CD8-positive, alpha-beta memory T cell (primary cell): Measurements from ENCODE around the gene TCF7L2. TPM values are rescaled to one million over a fixed set of nuclear protein-coding genes. Genes with fewer than 3 reads are reported as not detected.

ENCODE experiments used
- CTCF ChIA-PET: fragments of 350-600 bp; sonication (Branson Sonifier 250); formaldehyde crosslinking; loops from one replicate; lab custom pipeline; 2021; ENCODE audit warnings: antibody characterized with exemption; lab: Charles Lee
- POLR2A ChIA-PET: fragments of 350-600 bp; sonication (Branson Sonifier 250); formaldehyde crosslinking; loops from one replicate; lab custom pipeline; 2021; ENCODE audit warnings: antibody characterized with exemption; lab: Charles Lee
- DNase-seq, 5 donors: peaks; one replicate each; pipeline versions ENCODE4 v3.0.0 to v3.0.0-alpha.2; 2020 to 2022; ENCODE audit warnings: mixed read lengths in 1 of 5
- H3K27ac ChIP-seq: one replicate; pipeline ENCODE4 v1.7.0; 2013; ENCODE audit warnings: low read depth, mild to moderate bottlenecking, low read length, moderate library complexity
- H3K27me3 ChIP-seq: 2 replicates; pipeline ENCODE4 v1.7.0; 2013; ENCODE audit warnings: low read length, mild to moderate bottlenecking; ENCODE audit not compliant: insufficient read depth, poor library complexity, severe bottlenecking
- H3K36me3 ChIP-seq: 2 replicates; pipeline ENCODE4 v1.7.0; 2013; ENCODE audit warnings: mild to moderate bottlenecking, low read length, moderate library complexity; ENCODE audit not compliant: insufficient read depth
- H3K4me1 ChIP-seq: 2 replicates; pipeline ENCODE4 v1.7.0; 2013; ENCODE audit warnings: mild to moderate bottlenecking, low read length, moderate library complexity; ENCODE audit not compliant: insufficient read depth
- H3K4me3 ChIP-seq: 2 replicates; pipeline ENCODE4 v1.7.0; 2013; ENCODE audit warnings: mild to moderate bottlenecking, low read length
- H3K9me3 ChIP-seq: 2 replicates; pipeline ENCODE4 v1.7.0; 2013; ENCODE audit warnings: mild to moderate bottlenecking, low read length
- H3K27ac Mint-ChIP-seq, 8 donors: one replicate each; pipeline ENCODE4 v1.8.0; 2020 to 2021; ENCODE audit warnings: mixed read lengths in 8 of 8, mild to moderate bottlenecking in 6 of 8, inconsistent platforms in 3 of 8, moderate library complexity in 3 of 8
- H3K27me3 Mint-ChIP-seq, 2 donors: one replicate each; pipeline ENCODE4 v1.8.0; 2020 to 2021; ENCODE audit warnings: mixed read lengths in 2 of 2, mild to moderate bottlenecking in 1 of 2, moderate library complexity in 1 of 2
- H3K36me3 Mint-ChIP-seq, 3 donors: one replicate each; pipeline ENCODE4 v1.8.0; 2020 to 2021; ENCODE audit warnings: mixed read lengths in 3 of 3, inconsistent platforms in 1 of 3, mild to moderate bottlenecking in 1 of 3
- H3K4me1 Mint-ChIP-seq, 3 donors: one replicate each; pipeline ENCODE4 v1.8.0; 2020 to 2021; ENCODE audit warnings: mixed read lengths in 3 of 3, inconsistent platforms in 1 of 3, mild to moderate bottlenecking in 1 of 3
- H3K4me3 Mint-ChIP-seq, 7 donors: one replicate each; pipeline ENCODE4 v1.8.0; 2020 to 2021; ENCODE audit warnings: mixed read lengths in 7 of 7, mild to moderate bottlenecking in 6 of 7, moderate library complexity in 4 of 7, inconsistent platforms in 2 of 7
- H3K9me3 Mint-ChIP-seq, 5 donors: one replicate each; pipeline ENCODE4 v1.8.0; 2020 to 2022; ENCODE audit warnings: mixed read lengths in 5 of 5, mild to moderate bottlenecking in 3 of 5, moderate library complexity in 2 of 5, inconsistent platforms in 1 of 5
- polyA plus RNA-seq: library from polyadenylated mRNA; unstranded; fragments of 300-500 nt; fragmentation: Illumina TruSeq; gene quantifications from one replicate; pipeline ENCODE4 v1.2.3, GENCODE V29; 2021
- total RNA-seq, 2 experiments: library from RNA; stranded (reverse); gene quantifications; one replicate each; pipeline ENCODE4 v1.2.3, GENCODE V29; 2021

Gene TCF7L2
- total and polyA plus RNA-seq, 3 experiments from 2014 or later: 0.81 to 1.8 (median 0.89) TPM

DNA sequence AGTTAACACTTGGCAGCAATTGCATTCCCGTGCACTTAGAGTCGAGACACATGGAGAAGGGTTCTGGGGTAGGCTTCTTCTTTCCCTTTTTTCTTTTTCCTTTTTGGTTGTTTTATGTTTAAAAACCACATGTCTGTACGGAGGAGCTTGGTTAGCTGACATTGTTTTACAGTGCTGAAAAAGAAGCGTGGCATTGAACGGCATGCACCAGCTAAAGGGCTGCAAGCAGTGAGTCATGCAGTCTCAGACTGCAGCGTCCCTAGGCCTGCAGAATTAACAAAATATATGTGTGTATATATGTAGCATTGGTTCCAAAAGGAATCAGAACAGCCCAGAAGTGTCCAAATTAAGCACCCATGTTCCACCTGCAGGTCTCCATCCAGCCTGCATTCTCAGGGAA, 211.0 kb downstream of the TCF7L2 start:
- no peak for DNase-seq
- ChIA-PET CTCF (no interaction called here), POLR2A (no interaction called here)
- no peak overlapping the region for H3K27ac ChIP-seq
- no peaks in the 10 kb centered on the region for H3K36me3 ChIP-seq
- no peaks in the 10 kb centered on the region for H3K4me1 ChIP-seq
- Mint-ChIP-seq H3K36me3 (peaks cover 11 to 34% (median 12%) of the 10 kb centered on the region in 3 donors), H3K27me3 (no peaks in the 10 kb centered on the region), H3K4me3 (no peak overlapping the region), H3K27ac (no peak overlapping the region), H3K9me3 (no peaks in the 10 kb centered on the region), H3K4me1 (no peaks in the 10 kb centered on the region)
- no peaks in the 10 kb centered on the region for H3K9me3 ChIP-seq
- H3K4me3 ChIP-seq: no peak overlapping the region
- no peaks in the 10 kb centered on the region for H3K27me3 ChIP-seq

DNA sequence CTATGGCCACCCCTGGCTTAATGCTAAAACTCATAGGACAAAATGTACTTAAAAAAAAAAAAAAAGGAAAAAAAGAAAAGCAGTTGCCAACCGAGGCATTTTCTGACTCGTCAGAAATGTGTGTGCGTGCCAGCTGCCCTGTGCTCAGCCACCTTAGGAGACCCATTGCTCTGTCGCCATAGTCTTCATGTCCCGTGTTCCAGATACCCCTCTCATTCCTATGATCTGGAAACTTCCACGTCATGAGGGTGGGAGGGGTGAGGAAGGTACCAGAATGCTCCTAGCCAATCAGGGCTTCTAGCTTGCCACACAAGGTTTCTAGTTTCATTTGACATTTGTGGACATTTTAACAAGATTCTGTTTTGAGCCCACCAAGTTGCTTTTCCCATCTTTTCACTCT, 212.9 kb downstream of the TCF7L2 start:
- Histone ChIP-seq H3K9me3 (no peaks in the 10 kb centered on the region), H3K4me3 (no peak overlapping the region), H3K27me3 (no peaks in the 10 kb centered on the region), H3K4me1 (no peaks in the 10 kb centered on the region), H3K36me3 (no peaks in the 10 kb centered on the region), H3K27ac (no peak overlapping the region)
- Mint-ChIP-seq H3K36me3 (peaks cover 10 to 24% (median 10%) of the 10 kb centered on the region in 3 donors), H3K4me1 (no peaks in the 10 kb centered on the region), H3K4me3 (no peak overlapping the region), H3K9me3 (no peaks in the 10 kb centered on the region), H3K27ac (no peak overlapping the region), H3K27me3 (peaks cover 0 to 2% of the 10 kb centered on the region in 2 donors)
- ChIA-PET POLR2A (no interaction called here), CTCF (no interaction called here)
- DNase-seq: no peak

DNA sequence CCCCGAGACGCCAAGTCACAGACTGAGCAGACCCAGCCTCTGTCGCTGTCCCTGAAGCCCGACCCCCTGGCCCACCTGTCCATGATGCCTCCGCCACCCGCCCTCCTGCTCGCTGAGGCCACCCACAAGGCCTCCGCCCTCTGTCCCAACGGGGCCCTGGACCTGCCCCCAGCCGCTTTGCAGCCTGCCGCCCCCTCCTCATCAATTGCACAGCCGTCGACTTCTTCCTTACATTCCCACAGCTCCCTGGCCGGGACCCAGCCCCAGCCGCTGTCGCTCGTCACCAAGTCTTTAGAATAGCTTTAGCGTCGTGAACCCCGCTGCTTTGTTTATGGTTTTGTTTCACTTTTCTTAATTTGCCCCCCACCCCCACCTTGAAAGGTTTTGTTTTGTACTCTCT, 215.6 kb downstream of the TCF7L2 start:
- Mint-ChIP-seq H3K36me3 (peaks cover 5 to 14% (median 8%) of the 10 kb centered on the region in 3 donors), H3K4me3 (no peak overlapping the region), H3K27me3 (peaks cover 0 to 2% of the 10 kb centered on the region in 2 donors), H3K9me3 (no peaks in the 10 kb centered on the region), H3K4me1 (peaks cover 5 to 10% (median 10%) of the 10 kb centered on the region in 3 donors), H3K27ac (no peak overlapping the region)
- DNase-seq: no peak
- H3K27ac ChIP-seq: no peak overlapping the region
- H3K9me3 ChIP-seq: no peaks in the 10 kb centered on the region
- H3K36me3 ChIP-seq: no peaks in the 10 kb centered on the region
- H3K27me3 ChIP-seq: no peaks in the 10 kb centered on the region
- H3K4me3 ChIP-seq: no peak overlapping the region
- no peaks in the 10 kb centered on the region for H3K4me1 ChIP-seq
- ChIA-PET POLR2A (no interaction called here), CTCF (no interaction called here)

DNA sequence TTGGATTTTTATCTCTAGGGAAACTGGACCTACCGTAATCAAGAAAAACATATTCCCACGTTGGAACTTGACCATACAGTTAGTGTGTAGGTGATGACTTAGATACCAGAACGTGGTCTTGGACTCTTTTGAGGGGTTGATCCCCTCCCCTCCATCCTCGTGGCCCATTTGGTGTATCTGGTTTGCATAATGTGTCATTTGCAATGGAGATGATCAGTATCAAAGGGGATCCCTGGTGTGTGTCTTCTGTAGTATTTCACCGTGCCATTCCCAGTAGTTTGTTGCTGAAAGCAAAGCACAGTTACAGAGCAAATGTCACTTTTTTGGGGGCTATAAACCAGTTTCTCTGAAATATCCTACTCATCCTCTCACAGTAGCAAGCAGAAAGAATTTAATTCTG, 217.7 kb downstream of the TCF7L2 start:
- Mint-ChIP-seq H3K36me3 (peaks cover 0 to 7% (median 3%) of the 10 kb centered on the region in 3 donors), H3K27me3 (peaks cover 0 to 2% of the 10 kb centered on the region in 2 donors)

DNA sequence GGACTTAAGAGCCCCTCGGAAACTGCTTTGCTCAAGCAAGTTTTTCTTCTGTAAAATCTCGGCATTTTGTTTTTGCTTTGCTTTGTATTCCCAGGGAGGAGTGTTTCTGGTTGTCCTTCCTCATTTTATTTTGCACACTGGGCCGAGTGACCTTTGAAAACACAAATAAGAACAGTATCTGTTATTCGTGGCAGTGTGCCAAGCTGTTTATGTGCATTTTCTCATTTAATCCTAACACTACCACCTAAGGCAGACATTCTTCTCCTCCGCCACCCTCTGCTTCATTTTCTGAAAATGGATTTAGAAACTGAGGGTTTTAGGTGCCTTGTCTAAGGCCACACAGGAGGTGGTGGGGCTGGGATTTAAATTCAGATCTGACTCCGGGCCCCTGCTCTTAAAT, 218.5 kb downstream of the TCF7L2 start:
- ChIA-PET POLR2A (no interaction called here), CTCF (no interaction called here)
- no peaks in the 10 kb centered on the region for H3K4me1 ChIP-seq
- no peak for DNase-seq
- Mint-ChIP-seq H3K27me3 (peaks cover 0 to 2% of the 10 kb centered on the region in 2 donors), H3K4me1 (peaks cover 5 to 10% (median 10%) of the 10 kb centered on the region in 3 donors), H3K4me3 (no peak overlapping the region), H3K36me3 (peaks cover 0 to 7% (median 3%) of the 10 kb centered on the region in 3 donors), H3K27ac (no peak overlapping the region), H3K9me3 (no peaks in the 10 kb centered on the region)
- H3K4me3 ChIP-seq: no peak overlapping the region
- no peak overlapping the region for H3K27ac ChIP-seq
- no peaks in the 10 kb centered on the region for H3K36me3 ChIP-seq
- H3K9me3 ChIP-seq: no peaks in the 10 kb centered on the region
- no peaks in the 10 kb centered on the region for H3K27me3 ChIP-seq

More for the DNA sequence above, 217.7 kb downstream of the TCF7L2 start:
- H3K27ac ChIP-seq: no peak overlapping the region
- H3K9me3 ChIP-seq: no peaks in the 10 kb centered on the region
- no peaks in the 10 kb centered on the region for H3K4me1 ChIP-seq
- no peak overlapping the region for H3K27ac Mint-ChIP-seq
- no peaks in the 10 kb centered on the region for H3K9me3 Mint-ChIP-seq
- H3K36me3 ChIP-seq: no peaks in the 10 kb centered on the region
- H3K27me3 ChIP-seq: no peaks in the 10 kb centered on the region
- H3K4me3 Mint-ChIP-seq: no peak overlapping the region
- CTCF ChIA-PET: no interaction called here
- POLR2A ChIA-PET: no interaction called here
- H3K4me3 ChIP-seq: no peak overlapping the region
- peaks cover 5 to 10% (median 10%) of the 10 kb centered on the region in 3 donors for H3K4me1 Mint-ChIP-seq
- no peak for DNase-seq

DNA sequence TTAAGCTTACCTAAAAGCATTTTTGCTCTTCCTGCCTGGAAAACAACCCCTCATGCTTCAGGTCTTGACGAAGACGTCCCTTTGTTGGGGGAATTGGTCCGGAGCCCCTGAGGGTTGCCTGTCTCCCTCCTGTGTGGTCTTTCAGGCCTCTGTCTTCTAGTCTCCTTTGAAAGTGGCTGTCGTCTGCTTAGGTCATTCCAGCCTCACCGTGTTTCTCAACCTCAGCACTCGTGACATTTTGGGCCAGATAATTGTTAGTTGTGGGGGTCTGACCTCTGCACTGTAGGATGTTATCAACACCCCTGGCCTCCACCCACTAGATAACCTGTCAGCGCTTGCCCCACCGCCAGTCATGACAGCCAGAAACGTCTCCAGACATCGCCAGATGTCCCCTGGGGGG, 219.1 kb downstream of the TCF7L2 start:
- Mint-ChIP-seq H3K27me3 (peaks cover 0 to 2% of the 10 kb centered on the region in 2 donors), H3K27ac (no peak overlapping the region), H3K4me1 (peaks cover 5 to 10% (median 10%) of the 10 kb centered on the region in 3 donors), H3K4me3 (no peak overlapping the region), H3K9me3 (no peaks in the 10 kb centered on the region), H3K36me3 (peaks cover 0 to 7% (median 3%) of the 10 kb centered on the region in 3 donors)
- Histone ChIP-seq H3K4me3 (no peak overlapping the region), H3K9me3 (no peaks in the 10 kb centered on the region), H3K4me1 (no peaks in the 10 kb centered on the region), H3K27ac (no peak overlapping the region), H3K27me3 (no peaks in the 10 kb centered on the region), H3K36me3 (no peaks in the 10 kb centered on the region)
- CTCF ChIA-PET: no interaction called here
- POLR2A ChIA-PET: no interaction called here
- DNase-seq: no peak

DNA sequence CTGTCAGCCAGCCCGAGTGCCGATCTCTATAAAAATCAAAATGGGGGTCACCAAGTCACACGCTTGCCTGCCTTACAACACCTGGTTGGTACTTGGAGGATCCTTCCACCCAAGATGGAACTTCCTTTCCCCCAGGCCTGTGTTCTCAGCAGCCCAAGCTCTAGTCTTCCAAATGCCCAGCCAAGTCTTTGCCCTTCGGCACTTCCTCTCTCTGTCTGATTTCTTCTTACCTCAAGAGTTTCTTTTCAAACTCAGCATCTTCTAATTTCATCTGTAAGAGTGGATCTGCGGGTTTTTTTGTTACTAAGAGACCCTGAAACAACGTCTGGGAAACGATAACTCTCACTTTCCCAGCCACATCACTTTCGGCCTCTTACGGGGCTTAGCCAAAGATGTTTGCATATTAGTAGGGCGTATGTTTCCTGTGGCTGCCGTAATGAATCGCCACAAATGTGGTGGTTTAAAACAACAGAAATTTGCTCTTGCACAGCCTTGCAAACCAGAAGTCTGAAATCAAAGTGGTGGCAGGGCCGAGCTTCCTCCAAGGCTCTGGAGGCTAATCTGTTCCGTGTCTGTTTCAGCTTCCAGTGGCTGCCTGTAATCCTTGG, 219.9 kb downstream of the TCF7L2 start:
- Histone ChIP-seq H3K36me3 (no peaks in the 10 kb centered on the region), H3K4me1 (no peaks in the 10 kb centered on the region), H3K27me3 (no peaks in the 10 kb centered on the region), H3K4me3 (no peak overlapping the region), H3K9me3 (no peaks in the 10 kb centered on the region), H3K27ac (no peak overlapping the region)
- Mint-ChIP-seq H3K27ac (peak overlapping the region in 1 of 8 donors; percentile 27), H3K36me3 (peaks cover 0 to 5% (median 3%) of the 10 kb centered on the region in 3 donors), H3K4me3 (peak overlapping the region in 1 of 7 donors; percentile 25), H3K4me1 (peaks cover 5 to 10% (median 10%) of the 10 kb centered on the region in 3 donors), H3K27me3 (peaks cover 0 to 2% of the 10 kb centered on the region in 2 donors), H3K9me3 (no peaks in the 10 kb centered on the region)
- CTCF ChIA-PET: no interaction called here
- POLR2A ChIA-PET: no interaction called here
- no peak for DNase-seq

DNA sequence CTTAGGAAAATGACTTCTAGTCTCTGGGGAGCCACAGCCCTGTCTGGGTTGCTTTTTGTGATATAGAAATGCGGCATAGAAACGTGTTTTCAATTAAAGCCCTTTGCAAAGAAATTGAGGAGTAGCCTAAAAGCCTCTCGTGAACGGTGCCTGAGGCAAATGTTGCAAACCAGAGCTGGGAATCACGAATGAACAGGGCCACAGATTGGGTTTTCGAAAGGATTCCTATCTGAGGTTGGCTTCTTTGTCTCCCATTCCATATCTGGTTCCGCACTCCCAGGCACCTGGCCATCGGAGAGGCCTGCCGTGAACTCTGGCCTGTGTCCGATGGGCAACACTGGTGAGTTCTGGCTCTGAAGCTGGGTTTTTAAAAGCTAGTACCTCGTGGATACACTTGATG, 221.6 kb downstream of the TCF7L2 start:
- Mint-ChIP-seq H3K36me3 (peaks cover 0 to 3% (median 0%) of the 10 kb centered on the region in 3 donors), H3K27ac (no peak overlapping the region), H3K27me3 (peaks cover 0 to 2% of the 10 kb centered on the region in 2 donors), H3K9me3 (no peaks in the 10 kb centered on the region), H3K4me3 (no peak overlapping the region), H3K4me1 (peaks cover 5 to 10% (median 10%) of the 10 kb centered on the region in 3 donors)
- H3K36me3 ChIP-seq: no peaks in the 10 kb centered on the region
- no peaks in the 10 kb centered on the region for H3K9me3 ChIP-seq
- H3K27me3 ChIP-seq: no peaks in the 10 kb centered on the region
- DNase-seq: no peak
- ChIA-PET CTCF (no interaction called here), POLR2A (no interaction called here)
- no peaks in the 10 kb centered on the region for H3K4me1 ChIP-seq
- no peak overlapping the region for H3K4me3 ChIP-seq
- H3K27ac ChIP-seq: no peak overlapping the region
